ENCODE data around the gene PDE4B.

The PDE4B gene

GRCh38 chr1:65758128-65758527 is 34.6 kb upstream of the PDE4B start:
- Histone ChIP-seq H3K27me3 (replicated peaks; ENCODE audit: control insufficient read depth, insufficient read depth, low read length) (no peaks in the 10 kb centered on the region; the same call in 1 of the 2 replicates), H3K4me3 (replicated peaks; ENCODE audit: low read depth, low read length) (no peak overlapping the region), H3K36me3 (ENCODE audit: control insufficient read depth, insufficient read depth, low read length) (no peaks in the 10 kb centered on the region)
- TF ChIP-seq CTCF (IDR thresholded peaks at IDR 0.05; ENCODE audit: insufficient read depth, low read length, poor library complexity, severe bottlenecking), result no peak
- no peak for DNase-seq (ENCODE audit: extremely low read depth, insufficient read length)

GRCh38 chr1:65759516-65759915 is 33.2 kb upstream of the PDE4B start:
- DNase-seq (ENCODE audit: extremely low read depth, insufficient read length), result no peak
- Histone ChIP-seq H3K4me3 (replicated peaks; ENCODE audit: low read depth, low read length) (no peak overlapping the region), H3K36me3 (ENCODE audit: control insufficient read depth, insufficient read depth, low read length) (no peaks in the 10 kb centered on the region), H3K27me3 (replicated peaks; ENCODE audit: control insufficient read depth, insufficient read depth, low read length) (no peaks in the 10 kb centered on the region; the same call in 1 of the 2 replicates)
- no peak for TF ChIP-seq CTCF (IDR thresholded peaks at IDR 0.05; ENCODE audit: insufficient read depth, low read length, poor library complexity, severe bottlenecking)

- no peak for TF ChIP-seq CTCF (IDR thresholded peaks at IDR 0.05; ENCODE audit: insufficient read depth, low read length, poor library complexity, severe bottlenecking)
- no peaks in the 10 kb centered on the region for H3K36me3 ChIP-seq (ENCODE audit: control insufficient read depth, insufficient read depth, low read length)
- H3K27me3 ChIP-seq (replicated peaks; ENCODE audit: control insufficient read depth, insufficient read depth, low read length), result no peaks in the 10 kb centered on the region
- H3K4me3 ChIP-seq (replicated peaks; ENCODE audit: low read depth, low read length), result no peak overlapping the region
- no peak for DNase-seq (ENCODE audit: extremely low read depth, insufficient read length)
Observed at GRCh38 chr1:65762081-65762862, 30.4 kb upstream of the PDE4B start.

GRCh38 chr1:65764052-65764451 is 28.6 kb upstream of the PDE4B start:
- H3K4me3 ChIP-seq (replicated peaks; ENCODE audit: low read depth, low read length), result no peak overlapping the region
- no peaks in the 10 kb centered on the region for H3K36me3 ChIP-seq (ENCODE audit: control insufficient read depth, insufficient read depth, low read length)
- no peak for DNase-seq (ENCODE audit: extremely low read depth, insufficient read length)
- no peaks in the 10 kb centered on the region for H3K27me3 ChIP-seq (replicated peaks; ENCODE audit: control insufficient read depth, insufficient read depth, low read length)
- no peak for TF ChIP-seq CTCF (IDR thresholded peaks at IDR 0.05; ENCODE audit: insufficient read depth, low read length, poor library complexity, severe bottlenecking)

GRCh38 chr1:65765631-65766030 is 27.1 kb upstream of the PDE4B start:
- DNase-seq (ENCODE audit: extremely low read depth, insufficient read length), result no peak
- Histone ChIP-seq H3K27me3 (replicated peaks; ENCODE audit: control insufficient read depth, insufficient read depth, low read length) (no peaks in the 10 kb centered on the region), H3K36me3 (ENCODE audit: control insufficient read depth, insufficient read depth, low read length) (no peaks in the 10 kb centered on the region), H3K4me3 (replicated peaks; ENCODE audit: low read depth, low read length) (no peak overlapping the region)
- no peak for TF ChIP-seq CTCF (IDR thresholded peaks at IDR 0.05; ENCODE audit: insufficient read depth, low read length, poor library complexity, severe bottlenecking)
